ENCODE results near the gene VWC2.

The VWC2 gene

GRCh38 chr7:49773218-49773935 lies at the start of gene VWC2:
TSS of gene VWC2 (plus strand) at chr7:49773638. CDS start at chr7:49775436, 1,798 bp downstream.
- H3K4me3 ChIP-seq (ENCODE audit: low read depth, low read length): peak within 1 kb of the TSS; percentile 15; the same call in 1 of the 2 replicates
- TF ChIP-seq CTCF (IDR thresholded peaks at IDR 0.05; ENCODE audit: insufficient read depth, low read depth, low read length, missing control alignments): no peak
- no peak for DNase-seq (ENCODE audit: low read depth)

- DNase-seq (ENCODE audit: low read depth): no peak
- H3K4me3 ChIP-seq (ENCODE audit: low read depth, low read length): no peak overlapping the region
- TF ChIP-seq CTCF (IDR thresholded peaks at IDR 0.05; ENCODE audit: insufficient read depth, low read depth, low read length, missing control alignments): no peak
These were observed 49.4 kb upstream of the VWC2 start for GRCh38 chr7:49724071-49724470.

GRCh38 chr7:49731836-49732235 lies 41.6 kb upstream of the VWC2 start:
- no peak for TF ChIP-seq CTCF (IDR thresholded peaks at IDR 0.05; ENCODE audit: insufficient read depth, low read depth, low read length, missing control alignments)
- H3K4me3 ChIP-seq (ENCODE audit: low read depth, low read length): no peak overlapping the region
- DNase-seq (ENCODE audit: low read depth): no peak

- no peak for DNase-seq (ENCODE audit: low read depth)
- TF ChIP-seq CTCF (IDR thresholded peaks at IDR 0.05; ENCODE audit: insufficient read depth, low read depth, low read length, missing control alignments): no peak
- no peak overlapping the region for H3K4me3 ChIP-seq (ENCODE audit: low read depth, low read length)
These were observed 10.8 kb upstream of the VWC2 start for GRCh38 chr7:49762666-49763065.

- no peak for TF ChIP-seq CTCF (IDR thresholded peaks at IDR 0.05; ENCODE audit: insufficient read depth, low read depth, low read length, missing control alignments)
- DNase-seq (ENCODE audit: low read depth): peak; percentile 64
- no peak overlapping the region for H3K4me3 ChIP-seq (ENCODE audit: low read depth, low read length)
These were observed 9.6 kb upstream of the VWC2 start for GRCh38 chr7:49763791-49764190.

- DNase-seq (ENCODE audit: low read depth): peak; percentile 89
- TF ChIP-seq CTCF (IDR thresholded peaks at IDR 0.05; ENCODE audit: insufficient read depth, low read depth, low read length, missing control alignments): no peak
- H3K4me3 ChIP-seq (ENCODE audit: low read depth, low read length): no peak overlapping the region
These were observed 6.5 kb upstream of the VWC2 start for GRCh38 chr7:49766966-49767365.

GRCh38 chr7:49767719-49768118 lies 5.7 kb upstream of the VWC2 start:
- TF ChIP-seq CTCF (IDR thresholded peaks at IDR 0.05; ENCODE audit: insufficient read depth, low read depth, low read length, missing control alignments): no peak
- H3K4me3 ChIP-seq (ENCODE audit: low read depth, low read length): no peak overlapping the region
- peak; percentile 44 for DNase-seq (ENCODE audit: low read depth)

All from GM12865 (cell line).